K562 (cell line): ENCODE measurements around the gene ATP13A4. TPM values are rescaled to one million over a fixed set of nuclear protein-coding genes. Genes with fewer than 3 reads are reported as not detected.

Source experiments
- CBX8 ChIP-seq: fragments of 200-600 bp; sonication (generic); IDR thresholded peaks from 2 replicates; pipeline ENCODE4 v1.6.1; 2012; ENCODE audit warnings: borderline replicate concordance, mixed run types, low read depth, mild to moderate bottlenecking, moderate library complexity, mixed read lengths, low read length, control low read depth, inconsistent platforms; ENCODE audit not compliant: poor library complexity, severe bottlenecking; ENCODE audit errors: extremely low read depth
- GABPA ChIP-seq: fragments of 200-800 bp; sonication (Bioruptor generic); conservative IDR thresholded peaks from 2 replicates; pipeline ENCODE4 v1.6.1; 2016; ENCODE audit warnings: low read depth, missing genetic modification characterization, missing compliant biosample characterization
- JUN ChIP-seq, 2 experiments: sonication (generic) in 1 of 2; formaldehyde crosslinking in 1 of 2; IDR thresholded peaks; 2 replicates each; pipeline versions ENCODE4 v1.6.1 to v1.8.0; 2012 to 2022; ENCODE audit warnings: borderline replicate concordance in 2 of 2, mild to moderate bottlenecking in 2 of 2, improper control_type of control experiment in 1 of 2, low read depth in 1 of 2, low read length in 1 of 2, missing genetic modification reagents in 1 of 2
- KLF13 ChIP-seq: fragments of 450-650 bp; IDR thresholded peaks from 2 replicates; pipeline ENCODE4 v1.6.1; 2016; ENCODE audit warnings: missing genetic modification characterization, low read depth, mild to moderate bottlenecking, missing compliant biosample characterization, moderate library complexity, borderline replicate concordance
- NRF1 ChIP-seq, 2 experiments: fragments of 450-650 bp; IDR thresholded peaks in 1 of 2; conservative IDR thresholded peaks in 1 of 2; 2 replicates each; pipeline ENCODE4 v1.6.1; 2014; ENCODE audit warnings: mild to moderate bottlenecking in 2 of 2
- PHF20 ChIP-seq: fragments of 450-650 bp; IDR thresholded peaks from 2 replicates; pipeline ENCODE4 v1.6.1; 2018; ENCODE audit not compliant: partially characterized antibody
- PHF21A ChIP-seq: fragments of 450-650 bp; IDR thresholded peaks from 2 replicates; pipeline ENCODE4 v1.6.1; 2017; ENCODE audit warnings: low read depth, borderline replicate concordance
- PHF8 ChIP-seq: fragments of 200-600 bp; sonication (generic); IDR thresholded peaks from 2 replicates; pipeline ENCODE4 v1.6.1; 2012; ENCODE audit warnings: mixed run types, mild to moderate bottlenecking, inconsistent platforms, low read length, moderate library complexity, borderline replicate concordance
- RB1 ChIP-seq: fragments of 450-650 bp; IDR thresholded peaks from 2 replicates; pipeline ENCODE4 v1.6.1; 2017; ENCODE audit warnings: low read depth, mild to moderate bottlenecking
- SMC3 ChIP-seq: conservative IDR thresholded peaks from 2 replicates; pipeline ENCODE4 v1.6.1; 2011; ENCODE audit warnings: low read depth, low read length, improper control_type of control experiment; ENCODE audit not compliant: insufficient read depth
- SRSF9 ChIP-seq: fragments of 200-400 bp; formaldehyde crosslinking; IDR thresholded peaks from 2 replicates; pipeline ENCODE4 v1.6.1; 2017; ENCODE audit warnings: low read depth, low read length, borderline replicate concordance
- ZNF316 ChIP-seq: fragments of 450-650 bp; IDR thresholded peaks from 2 replicates; pipeline ENCODE4 v1.6.1; 2016
- polyA plus RNA-seq, 8 experiments: library from polyadenylated mRNA; depleted of rRNA in 4 of 8; stranded (reverse) in 5 of 8; unstranded in 3 of 8; fragments of >200 nt; fragmentation: Nextera tagmentation in 2 of 8; fragmentation: Illumina TruSeq in 1 of 8; extraction: Ambion mirVana in 2 of 8; extraction: Trizol in 1 of 8; gene quantifications; 2 replicates each; pipeline versions ENCODE4 v1.2.1 to v1.2.3, GENCODE V29; 2011 to 2014; ENCODE audit warnings: inconsistent platforms in 1 of 8, missing spikeins in 1 of 8
- total RNA-seq, 7 experiments: library from RNA; depleted of rRNA in 6 of 7; stranded (reverse); fragments of >200 nt in 6 of 7; fragmentation: Illumina TruSeq in 2 of 7; extraction: Trizol in 2 of 7; gene quantifications; 2 replicates each; pipeline versions ENCODE4 v1.2.1 to v1.2.3, GENCODE V29; 2011 to 2021; ENCODE audit warnings: low replicate concordance in 1 of 7
- TF ChIP-seq, protein P1 (sequence below), 2 experiments: fragments of 450-650 bp in 1 of 2; sonication (generic) in 1 of 2; formaldehyde crosslinking; conservative IDR thresholded peaks; 2 replicates each; pipeline versions ENCODE4 v1.4.0 to v1.8.1; 2020 to 2022; ENCODE audit warnings: mild to moderate bottlenecking in 1 of 2, missing genetic modification reagents in 1 of 2
- TF ChIP-seq, protein P2 (sequence below): fragments of 250-450 bp; sonication (Bioruptor Pico); IDR thresholded peaks from 2 replicates; pipeline ENCODE4 v1.8.0; 2022; ENCODE audit warnings: inconsistent platforms
- TF ChIP-seq, protein P3 (sequence below): fragments of 250-450 bp; sonication (Bioruptor Pico); IDR thresholded peaks from 2 replicates; pipeline ENCODE4 v1.8.0; 2021; ENCODE audit warnings: moderate library complexity, mild to moderate bottlenecking, inconsistent platforms
- TF ChIP-seq, protein P4 (sequence below): sonication (generic); formaldehyde crosslinking; IDR thresholded peaks from 2 replicates; pipeline ENCODE4 v1.9.0; 2022; ENCODE audit warnings: mild to moderate bottlenecking, missing genetic modification reagents
- TF ChIP-seq, protein P5 (sequence below): fragments of 150-350 bp; IDR thresholded peaks from 2 replicates; pipeline ENCODE4 v1.6.1; 2014; ENCODE audit warnings: low read depth, mild to moderate bottlenecking, low read length, borderline replicate concordance

The ATP13A4 gene
- total and polyA plus RNA-seq, 9 of the 15 experiments (the other 6 are each of a cell fraction or from before 2014, with no cell fraction given), result 0.03 to 0.14 (median 0.07) TPM; not detected in 6

DNA sequence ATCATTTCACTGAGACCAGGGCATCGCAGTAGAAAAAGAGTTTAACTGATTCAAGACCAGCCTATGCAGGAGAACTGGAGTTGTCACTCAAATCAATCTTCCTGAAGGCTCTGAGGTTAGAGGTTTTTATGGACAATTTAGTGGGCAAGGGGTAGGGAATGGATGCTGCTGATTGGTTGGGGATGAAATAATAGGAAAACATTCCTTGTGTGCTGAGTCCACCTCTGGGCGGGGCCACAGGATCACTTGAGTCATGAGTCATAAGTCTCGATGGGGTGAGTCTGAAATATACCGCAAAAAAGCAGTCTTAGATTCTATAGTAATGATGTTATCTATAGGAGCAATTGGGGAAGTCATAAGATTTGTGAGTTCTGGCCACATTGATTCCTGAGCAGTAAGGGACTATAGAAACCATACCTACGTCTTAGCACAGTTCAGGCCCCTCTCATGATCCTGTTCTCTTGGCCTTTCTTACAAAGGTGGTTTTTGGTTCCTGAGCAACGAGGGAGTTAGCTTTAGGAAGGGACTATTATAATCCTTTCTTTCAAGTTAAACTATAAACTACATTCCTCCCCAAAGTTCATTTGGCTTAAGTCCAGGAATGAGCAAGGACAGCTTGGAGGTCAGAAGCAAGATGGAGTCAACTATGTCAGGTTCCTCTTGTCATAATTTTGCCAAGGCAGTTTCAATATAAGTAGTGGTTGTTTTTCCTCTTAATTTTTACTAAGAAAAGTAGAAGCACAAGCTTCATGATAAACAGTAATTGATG lies 35.6 kb upstream of the ATP13A4 start (continued):
- TF ChIP-seq CBX8 (no peak), SMC3 (no peak), KLF13 (tag) (peak; percentile 64), ZNF316 (no peak), NRF1 (conservative IDR thresholded peaks at IDR 0.05 in 1 of 2, IDR thresholded peaks at IDR 0.05 in 1 of 2) (peak; percentile 19 to 40; a peak in 2 of 4 replicates), RB1 (no peak), GABPA (tag) (no peak), SRSF9 (no peak), PHF8 (no peak), PHF20 (no peak), JUN (IDR thresholded peaks at IDR 0.05; ENCODE audit: borderline replicate concordance, low read depth, low read length) (peak; percentile 85), JUN (CRISPR knock-in tag; IDR thresholded peaks at IDR 0.05; ENCODE audit: borderline replicate concordance) (no peak), PHF21A (no peak)
- TF ChIP-seq, protein P1, sequence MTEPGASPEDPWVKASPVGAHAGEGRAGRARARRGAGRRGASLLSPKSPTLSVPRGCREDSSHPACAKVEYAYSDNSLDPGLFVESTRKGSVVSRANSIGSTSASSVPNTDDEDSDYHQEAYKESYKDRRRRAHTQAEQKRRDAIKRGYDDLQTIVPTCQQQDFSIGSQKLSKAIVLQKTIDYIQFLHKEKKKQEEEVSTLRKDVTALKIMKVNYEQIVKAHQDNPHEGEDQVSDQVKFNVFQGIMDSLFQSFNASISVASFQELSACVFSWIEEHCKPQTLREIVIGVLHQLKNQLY (CRISPR knock-in tag; conservative IDR thresholded peaks at IDR 0.05), result no peak
- TF ChIP-seq, protein P2, sequence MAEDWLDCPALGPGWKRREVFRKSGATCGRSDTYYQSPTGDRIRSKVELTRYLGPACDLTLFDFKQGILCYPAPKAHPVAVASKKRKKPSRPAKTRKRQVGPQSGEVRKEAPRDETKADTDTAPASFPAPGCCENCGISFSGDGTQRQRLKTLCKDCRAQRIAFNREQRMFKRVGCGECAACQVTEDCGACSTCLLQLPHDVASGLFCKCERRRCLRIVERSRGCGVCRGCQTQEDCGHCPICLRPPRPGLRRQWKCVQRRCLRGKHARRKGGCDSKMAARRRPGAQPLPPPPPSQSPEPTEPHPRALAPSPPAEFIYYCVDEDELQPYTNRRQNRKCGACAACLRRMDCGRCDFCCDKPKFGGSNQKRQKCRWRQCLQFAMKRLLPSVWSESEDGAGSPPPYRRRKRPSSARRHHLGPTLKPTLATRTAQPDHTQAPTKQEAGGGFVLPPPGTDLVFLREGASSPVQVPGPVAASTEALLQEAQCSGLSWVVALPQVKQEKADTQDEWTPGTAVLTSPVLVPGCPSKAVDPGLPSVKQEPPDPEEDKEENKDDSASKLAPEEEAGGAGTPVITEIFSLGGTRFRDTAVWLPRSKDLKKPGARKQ (CRISPR knock-in tag), result no peak
- TF ChIP-seq, protein P3, sequence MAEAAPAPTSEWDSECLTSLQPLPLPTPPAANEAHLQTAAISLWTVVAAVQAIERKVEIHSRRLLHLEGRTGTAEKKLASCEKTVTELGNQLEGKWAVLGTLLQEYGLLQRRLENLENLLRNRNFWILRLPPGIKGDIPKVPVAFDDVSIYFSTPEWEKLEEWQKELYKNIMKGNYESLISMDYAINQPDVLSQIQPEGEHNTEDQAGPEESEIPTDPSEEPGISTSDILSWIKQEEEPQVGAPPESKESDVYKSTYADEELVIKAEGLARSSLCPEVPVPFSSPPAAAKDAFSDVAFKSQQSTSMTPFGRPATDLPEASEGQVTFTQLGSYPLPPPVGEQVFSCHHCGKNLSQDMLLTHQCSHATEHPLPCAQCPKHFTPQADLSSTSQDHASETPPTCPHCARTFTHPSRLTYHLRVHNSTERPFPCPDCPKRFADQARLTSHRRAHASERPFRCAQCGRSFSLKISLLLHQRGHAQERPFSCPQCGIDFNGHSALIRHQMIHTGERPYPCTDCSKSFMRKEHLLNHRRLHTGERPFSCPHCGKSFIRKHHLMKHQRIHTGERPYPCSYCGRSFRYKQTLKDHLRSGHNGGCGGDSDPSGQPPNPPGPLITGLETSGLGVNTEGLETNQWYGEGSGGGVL, result peak; percentile 65; the same call in 1 of the 2 replicates
- TF ChIP-seq, protein P4, sequence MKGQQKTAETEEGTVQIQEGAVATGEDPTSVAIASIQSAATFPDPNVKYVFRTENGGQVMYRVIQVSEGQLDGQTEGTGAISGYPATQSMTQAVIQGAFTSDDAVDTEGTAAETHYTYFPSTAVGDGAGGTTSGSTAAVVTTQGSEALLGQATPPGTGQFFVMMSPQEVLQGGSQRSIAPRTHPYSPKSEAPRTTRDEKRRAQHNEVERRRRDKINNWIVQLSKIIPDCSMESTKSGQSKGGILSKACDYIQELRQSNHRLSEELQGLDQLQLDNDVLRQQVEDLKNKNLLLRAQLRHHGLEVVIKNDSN (CRISPR knock-in tag), result no peak
- TF ChIP-seq, protein P5, sequence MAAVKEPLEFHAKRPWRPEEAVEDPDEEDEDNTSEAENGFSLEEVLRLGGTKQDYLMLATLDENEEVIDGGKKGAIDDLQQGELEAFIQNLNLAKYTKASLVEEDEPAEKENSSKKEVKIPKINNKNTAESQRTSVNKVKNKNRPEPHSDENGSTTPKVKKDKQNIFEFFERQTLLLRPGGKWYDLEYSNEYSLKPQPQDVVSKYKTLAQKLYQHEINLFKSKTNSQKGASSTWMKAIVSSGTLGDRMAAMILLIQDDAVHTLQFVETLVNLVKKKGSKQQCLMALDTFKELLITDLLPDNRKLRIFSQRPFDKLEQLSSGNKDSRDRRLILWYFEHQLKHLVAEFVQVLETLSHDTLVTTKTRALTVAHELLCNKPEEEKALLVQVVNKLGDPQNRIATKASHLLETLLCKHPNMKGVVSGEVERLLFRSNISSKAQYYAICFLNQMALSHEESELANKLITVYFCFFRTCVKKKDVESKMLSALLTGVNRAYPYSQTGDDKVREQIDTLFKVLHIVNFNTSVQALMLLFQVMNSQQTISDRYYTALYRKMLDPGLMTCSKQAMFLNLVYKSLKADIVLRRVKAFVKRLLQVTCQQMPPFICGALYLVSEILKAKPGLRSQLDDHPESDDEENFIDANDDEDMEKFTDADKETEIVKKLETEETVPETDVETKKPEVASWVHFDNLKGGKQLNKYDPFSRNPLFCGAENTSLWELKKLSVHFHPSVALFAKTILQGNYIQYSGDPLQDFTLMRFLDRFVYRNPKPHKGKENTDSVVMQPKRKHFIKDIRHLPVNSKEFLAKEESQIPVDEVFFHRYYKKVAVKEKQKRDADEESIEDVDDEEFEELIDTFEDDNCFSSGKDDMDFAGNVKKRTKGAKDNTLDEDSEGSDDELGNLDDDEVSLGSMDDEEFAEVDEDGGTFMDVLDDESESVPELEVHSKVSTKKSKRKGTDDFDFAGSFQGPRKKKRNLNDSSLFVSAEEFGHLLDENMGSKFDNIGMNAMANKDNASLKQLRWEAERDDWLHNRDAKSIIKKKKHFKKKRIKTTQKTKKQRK, result no peak
